GM12878 (cell line): ENCODE measurements around the gene ODAPH. TPM values are rescaled to one million over a fixed set of nuclear protein-coding genes. Genes with fewer than 3 reads are reported as not detected.

Source experiments
- ATAC-seq: fragments of 200-7000 bp; cut with Tn5 transposase; 3 replicates; pipeline ENCODE4 v1.9.1; 2020; ENCODE audit warnings: mild to moderate bottlenecking, moderate library complexity
- BruUV-seq: library from RNA; stranded (reverse); fragments of 400-500 nt; replicated peaks from 2 replicates; lab custom pipeline; 2021; lab: Mats Ljungman, UMichigan
- CTCF ChIA-PET: fragments of 300-600 bp; sonication (Branson Sonifier 250); formaldehyde crosslinking; extraction: SDS; loops from one replicate; lab custom pipeline; 2021; ENCODE audit warnings: inconsistent platforms; lab: Yijun Ruan, JAX
- POLR2A ChIA-PET: fragments of 350-600 bp; formaldehyde crosslinking; extraction: SDS; loops from one replicate; lab custom pipeline; 2021; ENCODE audit warnings: inconsistent platforms; lab: Charles Lee
- RAD21 ChIA-PET: fragments of 300-600 bp; sonication (Branson Sonifier 250); formaldehyde crosslinking; loops from one replicate; lab custom pipeline; 2023; ENCODE audit warnings: antibody characterized with exemption; ENCODE audit not compliant: unreplicated experiment; lab: Charles Lee
- SMC1A ChIA-PET: fragments of 300-600 bp; sonication (Branson Sonifier 250); formaldehyde crosslinking; loops from one replicate; lab custom pipeline; 2023; ENCODE audit not compliant: unreplicated experiment, uncharacterized antibody; lab: Charles Lee
- DNase-seq: peaks from one replicate; pipeline ENCODE4 v3.0.0-alpha.2; 2011; ENCODE audit warnings: low read depth, low spot score
- FAIRE-seq: peaks from 3 replicates; lab custom pipeline; 2011; peaks lifted over from hg19 to GRCh38; lab: Jason Lieb, UNC
- H2AFZ ChIP-seq: 2 replicates; pipeline ENCODE4 v1.6.0; 2011; ENCODE audit warnings: low read depth, low read length, control low read depth; ENCODE audit not compliant: control insufficient read depth
- H3K27ac ChIP-seq: 2 replicates; pipeline ENCODE4 v1.5.1; 2011; ENCODE audit warnings: control low read depth; ENCODE audit not compliant: control insufficient read depth, insufficient read depth
- H3K27me3 ChIP-seq, 2 experiments: replicated peaks in 1 of 2; 2 replicates each; pipeline versions ENCODE4 v1.6.0 to v1.6.1; 2011; ENCODE audit warnings: low read length in 1 of 2; ENCODE audit not compliant: control insufficient read depth in 2 of 2, insufficient read depth in 2 of 2
- H3K36me3 ChIP-seq, 2 experiments: 2 replicates each; pipeline ENCODE4 v1.5.1; 2011; ENCODE audit warnings: low read length in 1 of 2; ENCODE audit not compliant: control insufficient read depth in 2 of 2, insufficient read depth in 2 of 2
- H3K4me1 ChIP-seq: 2 replicates; pipeline ENCODE4 v1.6.1; 2011; ENCODE audit warnings: mild to moderate bottlenecking, low read length, moderate library complexity, mixed read lengths; ENCODE audit not compliant: control insufficient read depth, insufficient read depth
- H3K4me2 ChIP-seq: 2 replicates; pipeline ENCODE4 v1.6.0; 2011; ENCODE audit warnings: control low read depth; ENCODE audit not compliant: control insufficient read depth, insufficient read depth
- H3K4me3 ChIP-seq: fragments of 200-600 bp; sonication (generic); 2 replicates; pipeline ENCODE4 v1.5.1; 2016
- H3K79me2 ChIP-seq: 2 replicates; pipeline ENCODE4 v1.6.0; 2011; ENCODE audit warnings: low read length; ENCODE audit not compliant: control insufficient read depth, insufficient read depth
- H3K9ac ChIP-seq: 2 replicates; pipeline ENCODE4 v1.8.0; 2011; ENCODE audit warnings: low read length, control low read depth, mixed read lengths; ENCODE audit not compliant: control insufficient read depth, insufficient read depth
- H3K9me3 ChIP-seq: replicated peaks from 3 replicates; pipeline ENCODE4 v1.5.1; 2011; ENCODE audit warnings: mild to moderate bottlenecking, low read length; ENCODE audit not compliant: control insufficient read depth, insufficient read depth
- H4K20me1 ChIP-seq: 2 replicates; pipeline ENCODE4 v1.6.0; 2011; ENCODE audit not compliant: control insufficient read depth, insufficient read depth
- CREB1 ChIP-seq: IDR thresholded peaks from 2 replicates; pipeline ENCODE4 v1.6.1; 2012; ENCODE audit warnings: low read depth, mild to moderate bottlenecking, inconsistent platforms
- CTCF ChIP-seq, 3 experiments: IDR thresholded peaks in 2 of 3; conservative IDR thresholded peaks in 1 of 3; 2 replicates each; pipeline ENCODE4 v1.5.1; 2011; ENCODE audit warnings: low read depth in 3 of 3, low read length in 3 of 3, mild to moderate bottlenecking in 3 of 3, control low read depth in 2 of 3, moderate library complexity in 2 of 3, inconsistent platforms in 1 of 3, mixed read lengths in 1 of 3; ENCODE audit not compliant: control insufficient read depth in 2 of 3, insufficient read depth in 1 of 3; ENCODE audit errors: extremely low read depth in 1 of 3
- EGR1 ChIP-seq, 2 experiments: IDR thresholded peaks; 1 replicate in 1 of 2; 2 replicates in 1 of 2; pipeline ENCODE4 v1.6.1; 2011 to 2012; ENCODE audit warnings: low read depth in 2 of 2, low read length in 2 of 2, borderline replicate concordance in 1 of 2, mild to moderate bottlenecking in 1 of 2, moderate library complexity in 1 of 2
- HSF1 ChIP-seq: fragments of 150-350 bp; IDR thresholded peaks from 2 replicates; pipeline ENCODE4 v1.6.1; 2014; ENCODE audit warnings: mild to moderate bottlenecking, low read depth, low read length
- KAT2A ChIP-seq: conservative IDR thresholded peaks from 2 replicates; pipeline ENCODE4 v1.6.1; 2011; ENCODE audit warnings: low read depth, low read length; ENCODE audit not compliant: control insufficient read depth
- MAX ChIP-seq: IDR thresholded peaks from 2 replicates; pipeline ENCODE4 v1.6.1; 2012; ENCODE audit warnings: low read depth, low read length, improper control_type of control experiment
- MLLT1 ChIP-seq: fragments of 450-650 bp; IDR thresholded peaks from 2 replicates; pipeline ENCODE4 v1.6.1; 2016; ENCODE audit warnings: mild to moderate bottlenecking
- PAX8 ChIP-seq: fragments of 450-650 bp; IDR thresholded peaks from 2 replicates; pipeline ENCODE4 v1.6.1; 2017; ENCODE audit warnings: mild to moderate bottlenecking, moderate library complexity
- RELA ChIP-seq: fragments of 450-650 bp; IDR thresholded peaks from 2 replicates; pipeline ENCODE4 v1.8.0; 2014; ENCODE audit warnings: borderline replicate concordance; ENCODE audit not compliant: partially characterized antibody
- REST ChIP-seq: IDR thresholded peaks from 2 replicates; pipeline ENCODE4 v1.6.1; 2012; ENCODE audit warnings: mild to moderate bottlenecking, low read depth, low read length
- SPI1 ChIP-seq: IDR thresholded peaks from 2 replicates; pipeline ENCODE4 v1.6.1; 2011; ENCODE audit warnings: low read depth, mild to moderate bottlenecking, low read length, moderate library complexity, borderline replicate concordance; ENCODE audit not compliant: insufficient read depth
- in situ Hi-C: fragments of 300-500 bp; cut with MboI; formaldehyde crosslinking; loops from 9 replicates; pipeline ENCODE4 v1.14.3; 2018; ENCODE audit warnings: mixed read lengths
- intact Hi-C: fragments of 100-400 bp; cut with micrococcal nuclease; formaldehyde crosslinking; loops from one replicate; pipeline ENCODE4 v1.14.2; 2022; ENCODE audit not compliant: unreplicated experiment
- polyA plus RNA-seq, 11 experiments: library from polyadenylated mRNA; depleted of rRNA in 4 of 11; unstranded in 6 of 11; stranded (reverse) in 5 of 11; fragments of >200 nt; fragmentation: Nextera tagmentation in 4 of 11; fragmentation: Illumina TruSeq in 1 of 11; extraction: Ambion mirVana in 4 of 11; extraction: Trizol in 1 of 11; gene quantifications; 1 replicate in 1 of 11; 2 replicates in 10 of 11; pipeline versions ENCODE4 v1.2.1 to v1.2.3, GENCODE V29; 2011 to 2016; ENCODE audit warnings: inconsistent platforms in 2 of 11, missing spikeins in 2 of 11, low read depth in 1 of 11
- total RNA-seq, 4 experiments: library from RNA; depleted of rRNA in 3 of 4; stranded (reverse); fragments of >200 nt in 3 of 4; fragmentation: Illumina TruSeq in 1 of 4; extraction: Trizol in 1 of 4; gene quantifications; 2 replicates each; pipeline versions ENCODE4 v1.2.1 to v1.2.3, GENCODE V29; 2013 to 2021

ODAPH gene
- total and polyA plus RNA-seq, 10 of the 15 experiments (the other 5 are each of a cell fraction or from before 2014, with no cell fraction given), result 0.06 to 0.13 (median 0.12) TPM; not detected in 6

GRCh38 chr4:75552452-75552851, 3.4 kb upstream of the ODAPH start:
- H2AFZ ChIP-seq, result no peak overlapping the region
- no peaks in the 10 kb centered on the region for H3K9me3 ChIP-seq
- H3K36me3 ChIP-seq, result no peaks in the 10 kb centered on the region
- no peaks in the 10 kb centered on the region for H3K79me2 ChIP-seq
- H3K9ac ChIP-seq, result no peak overlapping the region
- H3K4me2 ChIP-seq, result no peak overlapping the region
- no peaks in the 10 kb centered on the region for H3K27me3 ChIP-seq
- intact Hi-C loops (no loop called here), in situ Hi-C loops (no loop called here)
- FAIRE-seq, result no peak
- H4K20me1 ChIP-seq, result no peaks in the 10 kb centered on the region; the same call in 1 of the 2 replicates
- ChIA-PET RAD21 (no interaction called here), SMC1A (no interaction called here), POLR2A (no interaction called here), CTCF (no interaction called here)
- no peak overlapping the region for H3K4me3 ChIP-seq
- ATAC-seq, result no peak
- peaks cover 3% of the 10 kb centered on the region; the same call in 1 of the 2 replicates for H3K4me1 ChIP-seq
- no TSS peak for BruUV-seq
- no peak for DNase-seq
- no peak overlapping the region for H3K27ac ChIP-seq
- no peak for TF ChIP-seq CTCF (IDR thresholded peaks at IDR 0.05 in 2 of 3, conservative IDR thresholded peaks at IDR 0.05 in 1 of 3; ENCODE audit: control insufficient read depth in 2 of 3, extremely low read depth in 1 of 3, insufficient read depth in 1 of 3, low read depth in 3 of 3, low read length in 3 of 3)
- no peak for TF ChIP-seq PAX8
- no peak for TF ChIP-seq CREB1
- no peak for TF ChIP-seq HSF1
- TF ChIP-seq EGR1 (IDR thresholded peaks at IDR 0.05; ENCODE audit: borderline replicate concordance in 1 of 2, low read depth in 2 of 2, low read length in 2 of 2), result no peak
- no peak for TF ChIP-seq MAX
- TF ChIP-seq RELA, result no peak
- TF ChIP-seq REST, result no peak
- TF ChIP-seq SPI1, result no peak
- no peak for TF ChIP-seq MLLT1
- TF ChIP-seq KAT2A, result no peak
